HCT116 (cell line): Measurements from ENCODE around the gene HECTD2. TPM values are rescaled to one million over a fixed set of nuclear protein-coding genes. Genes with fewer than 3 reads are reported as not detected.

Source experiments
- ATAC-seq: fragments of 200-7000 bp; cut with Tn5 transposase; 2 replicates; pipeline ENCODE4 v1.9.1; 2020; ENCODE audit warnings: mild to moderate bottlenecking, moderate library complexity
- BruUV-seq: library from RNA; stranded (reverse); fragments of 400-500 nt; replicated peaks from 2 replicates; lab custom pipeline; 2021; lab: Mats Ljungman, UMichigan
- CTCF ChIA-PET: fragments of 300-600 bp; sonication (Branson Sonifier 250); formaldehyde crosslinking; loops from one replicate; lab custom pipeline; 2021; ENCODE audit warnings: antibody characterized with exemption; lab: Charles Lee
- POLR2A ChIA-PET: fragments of 300-600, 350-600 bp; sonication (Branson Sonifier 250); formaldehyde crosslinking; loops from one replicate; lab custom pipeline; 2021; ENCODE audit warnings: antibody characterized with exemption; lab: Charles Lee
- RAD21 ChIA-PET, 2 experiments: fragments of 300-600 bp; sonication (Branson Sonifier 250); formaldehyde crosslinking; loops; one replicate each; lab custom pipeline; 2023; ENCODE audit warnings: low total read pairs in 2 of 2; ENCODE audit not compliant: uncharacterized antibody in 2 of 2, unreplicated experiment in 2 of 2, low non-redundant PET in 1 of 2; lab: Charles Lee
- DNase-seq: peaks from one replicate; pipeline ENCODE4 v3.0.0-alpha.2; 2010; ENCODE audit warnings: low read depth, low spot score
- H2AFZ ChIP-seq: fragments of 200-600 bp; shearing (Covaris generic), sonication (generic); 2 replicates; pipeline ENCODE4 v1.6.1; 2017; ENCODE audit warnings: low read depth, mixed run types, mixed read lengths, antibody characterized with exemption, low read length; ENCODE audit not compliant: poor library complexity, severe bottlenecking
- H3K27ac ChIP-seq: 2 replicates; pipeline ENCODE4 v1.5.1; 2012; ENCODE audit warnings: low read depth, low read length
- H3K27me3 ChIP-seq: fragments of 200-600 bp; sonication (generic); 2 replicates; pipeline ENCODE4 v1.6.1; 2016; ENCODE audit warnings: mixed run types, low read length, mixed read lengths; ENCODE audit not compliant: insufficient read depth
- H3K36me3 ChIP-seq, 2 experiments: fragments of 200-500 bp in 1 of 2; fragments of 200-600 bp in 1 of 2; sonication (Bioruptor generic) in 1 of 2; sonication (generic) in 1 of 2; 2 replicates each; pipeline versions ENCODE4 v1.5.1 to v1.6.1; 2014 to 2016; ENCODE audit warnings: low read length in 2 of 2, inconsistent platforms in 1 of 2, mixed read lengths in 1 of 2, mixed run types in 1 of 2; ENCODE audit not compliant: insufficient read depth in 2 of 2, control insufficient read depth in 1 of 2
- H3K4me1 ChIP-seq, 2 experiments: fragments of 200-600 bp in 1 of 2; sonication (generic) in 1 of 2; 2 replicates each; pipeline versions ENCODE4 v1.5.1 to v1.6.1; 2012 to 2017; ENCODE audit warnings: low read length in 2 of 2, inconsistent platforms in 1 of 2, mild to moderate bottlenecking in 1 of 2, mixed read lengths in 1 of 2, mixed run types in 1 of 2, moderate library complexity in 1 of 2; ENCODE audit not compliant: insufficient read depth in 2 of 2, control insufficient read depth in 1 of 2
- H3K4me2 ChIP-seq: fragments of 200-600 bp; sonication (generic); 2 replicates; pipeline ENCODE4 v1.6.1; 2017; ENCODE audit warnings: mixed run types, low read length, mixed read lengths
- H3K4me3 ChIP-seq, 2 experiments: fragments of 200-600 bp in 1 of 2; sonication (generic) in 1 of 2; replicated peaks in 1 of 2; 2 replicates each; pipeline ENCODE4 v1.5.1; 2011 to 2016; ENCODE audit warnings: low read length in 2 of 2, control low read depth in 1 of 2, low read depth in 1 of 2, mild to moderate bottlenecking in 1 of 2, mixed read lengths in 1 of 2, mixed run types in 1 of 2
- H3K79me2 ChIP-seq: fragments of 200-600 bp; sonication (generic); 2 replicates; pipeline ENCODE4 v1.6.1; 2017; ENCODE audit warnings: mild to moderate bottlenecking, mixed run types, low read length, moderate library complexity, mixed read lengths; ENCODE audit not compliant: insufficient read depth
- H3K9ac ChIP-seq: fragments of 200-600 bp; sonication (generic); 2 replicates; pipeline ENCODE4 v1.6.1; 2016; ENCODE audit warnings: low read length, mixed read lengths
- H3K9me2 ChIP-seq: fragments of 200-600 bp; sonication (generic), shearing (Covaris generic); 2 replicates; pipeline ENCODE4 v1.6.1; 2017; ENCODE audit warnings: mixed run types, mild to moderate bottlenecking, moderate library complexity; ENCODE audit not compliant: insufficient read depth
- H3K9me3 ChIP-seq, 2 experiments: fragments of 200-500 bp in 1 of 2; fragments of 200-600 bp in 1 of 2; sonication (Bioruptor generic) in 1 of 2; sonication (generic) in 1 of 2; 2 replicates each; pipeline ENCODE4 v1.6.1; 2014 to 2017; ENCODE audit warnings: low read length in 2 of 2, mixed read lengths in 2 of 2, inconsistent platforms in 1 of 2, low read depth in 1 of 2, mild to moderate bottlenecking in 1 of 2, mixed run types in 1 of 2, moderate library complexity in 1 of 2; ENCODE audit not compliant: control insufficient read depth in 1 of 2, insufficient read depth in 1 of 2
- H4K20me1 ChIP-seq: fragments of 200-600 bp; sonication (generic), shearing (Covaris generic); 2 replicates; pipeline ENCODE4 v1.6.1; 2017; ENCODE audit warnings: mixed run types, mild to moderate bottlenecking, moderate library complexity; ENCODE audit not compliant: insufficient read depth
- ELF1 ChIP-seq: IDR thresholded peaks from 2 replicates; pipeline ENCODE4 v1.6.1; 2012; ENCODE audit warnings: low read depth, borderline replicate concordance
- EZH2 ChIP-seq: fragments of 200-600 bp; sonication (generic); IDR thresholded peaks from 2 replicates; pipeline ENCODE4 v1.6.1; 2017; ENCODE audit warnings: antibody characterized with exemption, mixed run types
- EZH2phosphoT487 ChIP-seq: fragments of 200-600 bp; IDR thresholded peaks from 2 replicates; pipeline ENCODE4 v1.6.1; 2018; ENCODE audit warnings: antibody characterized with exemption, borderline replicate concordance
- POLR2A ChIP-seq: IDR thresholded peaks from 2 replicates; pipeline ENCODE4 v1.7.0; 2011; ENCODE audit warnings: borderline replicate concordance; ENCODE audit not compliant: insufficient read depth, insufficient read length; ENCODE audit errors: extremely low read depth
- SIN3A ChIP-seq: IDR thresholded peaks from 2 replicates; pipeline ENCODE4 v1.6.1; 2012; ENCODE audit warnings: low read depth
- SP1 ChIP-seq: IDR thresholded peaks from 2 replicates; pipeline ENCODE4 v1.6.1; 2012; ENCODE audit warnings: low read depth
- SRF ChIP-seq: IDR thresholded peaks from 2 replicates; pipeline ENCODE4 v1.6.1; 2012; ENCODE audit warnings: low read depth
- TCF7L2 ChIP-seq: IDR thresholded peaks from 2 replicates; pipeline ENCODE4 v1.7.0; 2011; ENCODE audit warnings: borderline replicate concordance, inconsistent platforms; ENCODE audit not compliant: insufficient read depth, insufficient read length; ENCODE audit errors: extremely low read depth
- YY1 ChIP-seq: IDR thresholded peaks from 2 replicates; pipeline ENCODE4 v1.6.1; 2011; ENCODE audit warnings: low read length, low read depth, moderate library complexity, mild to moderate bottlenecking; ENCODE audit not compliant: insufficient replicate concordance; ENCODE audit errors: extremely low read depth
- intact Hi-C: fragments of 100-400 bp; cut with micrococcal nuclease; formaldehyde crosslinking; loops from 2 replicates; pipeline ENCODE4 v1.10.0; 2022
- total RNA-seq: library from RNA; stranded (reverse); gene quantifications from one replicate; pipeline ENCODE4 v1.2.1, GENCODE V29; 2021; ENCODE audit not compliant: unreplicated experiment
- TF ChIP-seq, protein P1 (sequence below): IDR thresholded peaks from 2 replicates; pipeline ENCODE4 v1.6.1; 2012

The HECTD2 gene
- total RNA-seq, 1 experiment from 2014 or later = 3.0 TPM

DNA sequence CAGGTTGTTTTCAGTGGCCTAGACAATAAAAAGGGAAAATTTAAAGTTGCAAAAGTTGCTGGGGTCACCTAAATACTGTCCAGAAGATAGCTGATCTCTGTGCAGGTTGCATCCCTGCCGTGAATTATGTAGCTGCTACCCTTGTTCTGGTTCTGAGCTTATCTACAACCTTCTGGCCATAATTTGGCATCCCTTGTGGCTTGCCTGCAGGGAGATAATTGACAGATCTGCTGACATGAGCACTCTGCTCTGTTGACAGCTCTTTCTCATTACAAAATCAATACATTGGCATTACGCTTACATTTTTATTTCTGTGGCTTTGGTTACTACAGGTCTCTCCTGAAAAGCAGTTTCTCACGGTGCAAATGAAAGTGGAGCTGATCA, 29.3 kb upstream of the HECTD2 start:
- H3K9ac ChIP-seq = no peak overlapping the region
- POLR2A ChIA-PET = no interaction called here
- TF ChIP-seq SP1 = no peak
- intact Hi-C loops = no loop called here
- no peak overlapping the region for H3K27ac ChIP-seq
- H3K9me2 ChIP-seq = no peaks in the 10 kb centered on the region
- CTCF ChIA-PET = interaction anchor here (0.9 to 1.2 kb wide), 2 partner anchors 11 to 296 kb away, joined by 3 read pairs; no protein-coding TSS in a partner anchor
- BruUV-seq = no TSS peak
- RAD21 ChIA-PET = no interaction called here
- H3K36me3 ChIP-seq = no peaks in the 10 kb centered on the region
- H2AFZ ChIP-seq = no peak overlapping the region
- no peak for ATAC-seq
- H3K4me1 ChIP-seq = no peaks in the 10 kb centered on the region
- H3K9me3 ChIP-seq = 0 out of 4 replicates have a peak, but pooled peaks cover 0 to 3% of the 10 kb centered on the region in 2 experiments
- H3K27me3 ChIP-seq = peaks cover 3% of the 10 kb centered on the region; the same call in 1 of the 2 replicates
- H4K20me1 ChIP-seq = no peaks in the 10 kb centered on the region
- H3K4me3 ChIP-seq = no peak overlapping the region
- H3K79me2 ChIP-seq = no peaks in the 10 kb centered on the region
- DNase-seq = no peak
- no peak overlapping the region for H3K4me2 ChIP-seq

DNA sequence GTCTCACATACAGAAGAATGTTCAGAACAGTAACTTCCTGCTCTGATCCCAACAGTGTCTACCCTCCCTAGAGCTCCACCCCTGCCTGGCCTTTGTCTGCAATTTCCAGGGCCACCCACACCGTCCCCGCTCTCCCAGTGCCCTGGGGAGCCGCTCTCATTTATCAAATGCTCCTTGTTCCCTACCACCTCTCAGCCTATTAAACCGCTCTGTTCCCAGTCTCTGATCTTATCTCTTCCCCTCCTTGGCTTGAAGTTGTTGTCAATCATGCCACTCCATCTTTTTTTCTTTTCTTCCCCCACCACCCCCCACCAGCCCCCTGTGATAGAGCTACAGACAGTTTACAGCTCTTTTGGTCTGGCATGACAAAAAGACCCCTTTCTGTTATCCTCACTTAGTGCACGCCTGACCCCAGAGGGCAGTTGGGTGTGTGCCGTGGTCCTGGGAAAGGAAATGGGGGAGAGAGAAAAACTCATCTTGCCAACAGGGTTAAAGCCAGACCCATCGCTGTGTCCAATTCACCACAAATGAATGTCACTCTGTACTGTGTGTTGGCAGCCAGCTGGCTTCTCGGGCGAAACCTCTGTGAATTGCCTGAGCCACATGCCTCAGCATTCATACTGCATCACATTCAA, 28.8 kb upstream of the HECTD2 start:
- no peak overlapping the region for H3K9ac ChIP-seq
- H4K20me1 ChIP-seq = no peaks in the 10 kb centered on the region
- BruUV-seq = no TSS peak
- H2AFZ ChIP-seq = no peak overlapping the region
- peaks cover 7% of the 10 kb centered on the region; the same call in 1 of the 2 replicates for H3K27me3 ChIP-seq
- CTCF ChIA-PET = interaction anchor here (0.9 to 1.2 kb wide), 2 partner anchors 12 to 296 kb away, joined by 3 read pairs; no protein-coding TSS in a partner anchor
- RAD21 ChIA-PET = no interaction called here
- ATAC-seq (no peak), DNase-seq (no peak)
- H3K27ac ChIP-seq = no peak overlapping the region
- POLR2A ChIA-PET = no interaction called here
- no peaks in the 10 kb centered on the region for H3K9me2 ChIP-seq
- H3K36me3 ChIP-seq = no peaks in the 10 kb centered on the region
- TF ChIP-seq POLR2A = no peak
- TF ChIP-seq, protein P1, sequence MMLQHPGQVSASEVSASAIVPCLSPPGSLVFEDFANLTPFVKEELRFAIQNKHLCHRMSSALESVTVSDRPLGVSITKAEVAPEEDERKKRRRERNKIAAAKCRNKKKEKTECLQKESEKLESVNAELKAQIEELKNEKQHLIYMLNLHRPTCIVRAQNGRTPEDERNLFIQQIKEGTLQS = no peak
- TF ChIP-seq EZH2 = no peak
- TF ChIP-seq EZH2phosphoT487 = no peak
- no peak for TF ChIP-seq YY1
- TF ChIP-seq SIN3A = no peak
- TF ChIP-seq ELF1 = no peak
- TF ChIP-seq TCF7L2 = no peak
- no peak for TF ChIP-seq SRF
- TF ChIP-seq SP1 = no peak
- intact Hi-C loops = no loop called here
- H3K4me2 ChIP-seq = no peak overlapping the region
- H3K79me2 ChIP-seq = no peaks in the 10 kb centered on the region
- 0 out of 4 replicates have a peak, but pooled peaks cover 0 to 3% of the 10 kb centered on the region in 2 experiments for H3K9me3 ChIP-seq
- no peaks in the 10 kb centered on the region for H3K4me1 ChIP-seq
- no peak overlapping the region for H3K4me3 ChIP-seq
